Tibial nerve (tissue), 4 donors: ENCODE data around the gene DNAJC5.

Experiments
- CTCF ChIP-seq, 5 experiments: fragments of 200-600 bp in 3 of 5; fragments of 450-650 bp in 2 of 5; sonication (generic) in 3 of 5; IDR thresholded peaks; one replicate each; pipeline ENCODE4 v1.5.1; 2016 to 2019; ENCODE audit warnings: antibody characterized with exemption in 5 of 5, mild to moderate bottlenecking in 3 of 5, moderate library complexity in 2 of 5
- EP300 ChIP-seq, 2 donors: sonication (generic); formaldehyde crosslinking; IDR thresholded peaks; one replicate each; pipeline ENCODE4 v1.6.1; 2017; ENCODE audit warnings: antibody characterized with exemption in 2 of 2, mild to moderate bottlenecking in 1 of 2

DNA sequence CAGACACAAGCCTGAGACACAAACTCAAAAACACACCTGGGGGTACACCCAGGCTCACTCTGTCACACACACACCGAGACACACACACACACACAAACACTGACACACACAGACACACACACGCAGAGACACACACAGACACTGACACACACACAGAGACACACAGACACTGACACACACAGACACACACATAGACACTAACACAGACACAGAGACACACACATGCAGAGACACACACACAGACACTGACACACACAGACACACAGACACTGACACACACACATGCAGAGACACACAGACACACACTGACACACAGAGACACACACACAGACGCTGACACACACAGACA, 48.1 kb upstream of the DNAJC5 start:
- TF ChIP-seq CTCF (IDR thresholded peaks at IDR 0.05) = no peak
- TF ChIP-seq EP300 (IDR thresholded peaks at IDR 0.05) = no peak
